NB4 (cell line): ENCODE data around the gene IFT122.

ENCODE experiments used
- MAX ChIP-seq: IDR thresholded peaks from 2 replicates; pipeline ENCODE4 v1.6.1; 2011; ENCODE audit warnings: low read depth, low read length
- POLR2A ChIP-seq: IDR thresholded peaks from 2 replicates; pipeline ENCODE4 v1.6.1; 2011; ENCODE audit warnings: mild to moderate bottlenecking; ENCODE audit not compliant: insufficient read length; ENCODE audit errors: extremely low read depth
- TF ChIP-seq, protein P1 (sequence below): IDR thresholded peaks from one replicate; pipeline ENCODE4 v1.5.1; 2012; ENCODE audit warnings: low read depth, low read length

GRCh38 chr3:129460572-129460971, 20.5 kb downstream of the IFT122 start:
- TF ChIP-seq MAX, result no peak
- TF ChIP-seq, protein P1, sequence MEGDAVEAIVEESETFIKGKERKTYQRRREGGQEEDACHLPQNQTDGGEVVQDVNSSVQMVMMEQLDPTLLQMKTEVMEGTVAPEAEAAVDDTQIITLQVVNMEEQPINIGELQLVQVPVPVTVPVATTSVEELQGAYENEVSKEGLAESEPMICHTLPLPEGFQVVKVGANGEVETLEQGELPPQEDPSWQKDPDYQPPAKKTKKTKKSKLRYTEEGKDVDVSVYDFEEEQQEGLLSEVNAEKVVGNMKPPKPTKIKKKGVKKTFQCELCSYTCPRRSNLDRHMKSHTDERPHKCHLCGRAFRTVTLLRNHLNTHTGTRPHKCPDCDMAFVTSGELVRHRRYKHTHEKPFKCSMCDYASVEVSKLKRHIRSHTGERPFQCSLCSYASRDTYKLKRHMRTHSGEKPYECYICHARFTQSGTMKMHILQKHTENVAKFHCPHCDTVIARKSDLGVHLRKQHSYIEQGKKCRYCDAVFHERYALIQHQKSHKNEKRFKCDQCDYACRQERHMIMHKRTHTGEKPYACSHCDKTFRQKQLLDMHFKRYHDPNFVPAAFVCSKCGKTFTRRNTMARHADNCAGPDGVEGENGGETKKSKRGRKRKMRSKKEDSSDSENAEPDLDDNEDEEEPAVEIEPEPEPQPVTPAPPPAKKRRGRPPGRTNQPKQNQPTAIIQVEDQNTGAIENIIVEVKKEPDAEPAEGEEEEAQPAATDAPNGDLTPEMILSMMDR, result no peak
- TF ChIP-seq POLR2A, result no peak
